ENCODE results near the gene CDC42BPA.

The CDC42BPA gene

GRCh38 chr1:227335242-227336020 is 17.1 kb upstream of the CDC42BPA start:
- no peak for DNase-seq

- no peak for DNase-seq
Measured at GRCh38 chr1:227333423-227333822, 15.1 kb upstream of the CDC42BPA start.

- no peak for DNase-seq
Measured at GRCh38 chr1:227330279-227331076, 12.2 kb upstream of the CDC42BPA start.

- DNase-seq = no peak
Measured at GRCh38 chr1:227328405-227329019, 10.2 kb upstream of the CDC42BPA start.

- DNase-seq = no peak
Measured at GRCh38 chr1:227325156-227325555, 6.9 kb upstream of the CDC42BPA start.

GRCh38 chr1:227323967-227324268 is 5.6 kb upstream of the CDC42BPA start:
- no peak for DNase-seq

GRCh38 chr1:227323171-227323966 is 5.1 kb upstream of the CDC42BPA start:
- no peak for DNase-seq

GRCh38 chr1:227322376-227322775 is 4.1 kb upstream of the CDC42BPA start:
- no peak for DNase-seq

- no peak for DNase-seq
Measured at GRCh38 chr1:227321035-227321434, 2.7 kb upstream of the CDC42BPA start.

GRCh38 chr1:227320476-227320875 is 2.2 kb upstream of the CDC42BPA start:
- no peak for DNase-seq

- DNase-seq = no peak
Measured at GRCh38 chr1:227318853-227319607, 738 bp upstream of the CDC42BPA start.

- no peak for DNase-seq
Measured at GRCh38 chr1:227317523-227318015, 723 bp downstream of the CDC42BPA start.

- DNase-seq = no peak
Measured at GRCh38 chr1:227317011-227317451, 1.3 kb downstream of the CDC42BPA start.

- DNase-seq = no peak
Measured at GRCh38 chr1:227316456-227316855, 1.8 kb downstream of the CDC42BPA start.

GRCh38 chr1:227315629-227316346 is 2.5 kb downstream of the CDC42BPA start:
- no peak for DNase-seq

- no peak for DNase-seq
Measured at GRCh38 chr1:227314014-227314848, 4.1 kb downstream of the CDC42BPA start.

- DNase-seq = no peak
Measured at GRCh38 chr1:227312361-227313025, 5.8 kb downstream of the CDC42BPA start.

- DNase-seq = no peak
Measured at GRCh38 chr1:227311389-227312001, 6.8 kb downstream of the CDC42BPA start.

All from activated effector memory CD4-positive, alpha-beta T cell treated with anti-CD3 and anti-CD28 coated beads, Interleukin-2, amount 50 U/mL, for 16 hours (primary cell).